ENCODE results near the gene TTLL8.
A peak's percentile ranks its signal among the peaks of the same experiment; 100 is the strongest.

TTLL8 gene

DNA sequence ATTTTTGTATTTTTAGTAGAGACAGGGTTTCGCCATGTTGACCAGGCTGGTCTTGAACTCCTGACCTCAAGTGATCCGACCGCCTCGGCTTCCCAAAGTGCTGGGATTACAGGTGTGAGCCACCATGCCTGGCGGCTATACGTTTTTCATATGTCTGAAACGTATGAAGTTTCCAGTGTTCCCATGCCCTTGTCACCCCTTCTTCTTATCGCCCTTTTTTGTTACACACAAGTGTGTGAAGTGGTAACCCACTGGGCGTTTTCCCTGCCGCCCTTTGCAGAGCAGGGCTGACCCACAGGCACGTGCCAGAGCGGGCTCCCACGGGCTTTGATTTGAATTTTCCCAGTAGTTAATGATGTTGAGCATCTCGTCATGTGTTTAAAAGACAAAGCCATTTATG lies 80.5 kb downstream of the TTLL8 start:
- Histone ChIP-seq H3K36me3 (ENCODE audit: insufficient read depth, low read length) (no peaks in the 10 kb centered on the region), H3K4me3 (ENCODE audit: low read length) (no peak overlapping the region), H3K27me3 (ENCODE audit: control insufficient read depth, insufficient read depth, low read length) (peaks cover 1% of the 10 kb centered on the region), H3K9ac (ENCODE audit: low read depth, low read length) (no peak overlapping the region), H3K9me3 (replicated peaks; ENCODE audit: low read length) (peaks cover 5% of the 10 kb centered on the region), H3K4me1 (ENCODE audit: control insufficient read depth, insufficient read depth, low read length) (no peaks in the 10 kb centered on the region), H3K4me2 (ENCODE audit: low read length) (no peak overlapping the region)

DNA sequence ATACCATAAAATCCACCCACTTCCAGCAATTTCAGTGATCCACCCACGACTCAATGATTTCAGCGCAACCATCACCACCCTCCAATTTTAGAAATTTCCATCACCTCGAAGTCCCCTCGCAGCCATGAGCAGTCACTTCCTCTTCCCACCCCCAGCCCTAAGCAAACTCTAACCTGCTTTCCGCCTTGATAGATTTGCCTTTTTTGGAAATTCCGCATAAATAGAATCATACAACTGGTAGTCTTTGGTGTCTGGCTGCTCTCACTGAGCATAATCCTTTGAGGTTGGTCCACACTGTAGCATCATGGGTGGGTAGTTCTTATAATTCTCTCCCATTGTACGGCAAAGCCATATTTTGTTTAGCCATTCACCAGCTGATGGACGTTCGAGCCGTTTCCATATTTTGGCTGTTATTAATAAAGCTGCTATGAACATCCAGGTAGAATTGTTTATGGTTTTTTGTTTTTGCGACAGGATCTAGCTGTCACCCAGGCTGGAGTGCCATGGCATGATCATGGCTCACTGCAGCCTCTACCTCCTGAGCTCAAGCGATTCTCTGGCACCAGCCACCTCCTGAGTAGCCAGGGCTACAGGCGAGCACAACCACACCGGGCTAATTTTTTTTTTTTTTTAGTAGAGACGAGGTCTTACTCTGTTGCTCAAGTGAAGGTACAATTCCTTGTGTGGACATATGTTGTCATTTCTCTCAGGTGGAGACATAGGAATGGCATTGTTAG lies 81.5 kb downstream of the TTLL8 start:
- Histone ChIP-seq H3K4me3 (ENCODE audit: low read length) (no peak overlapping the region), H3K36me3 (ENCODE audit: insufficient read depth, low read length) (no peaks in the 10 kb centered on the region)

DNA sequence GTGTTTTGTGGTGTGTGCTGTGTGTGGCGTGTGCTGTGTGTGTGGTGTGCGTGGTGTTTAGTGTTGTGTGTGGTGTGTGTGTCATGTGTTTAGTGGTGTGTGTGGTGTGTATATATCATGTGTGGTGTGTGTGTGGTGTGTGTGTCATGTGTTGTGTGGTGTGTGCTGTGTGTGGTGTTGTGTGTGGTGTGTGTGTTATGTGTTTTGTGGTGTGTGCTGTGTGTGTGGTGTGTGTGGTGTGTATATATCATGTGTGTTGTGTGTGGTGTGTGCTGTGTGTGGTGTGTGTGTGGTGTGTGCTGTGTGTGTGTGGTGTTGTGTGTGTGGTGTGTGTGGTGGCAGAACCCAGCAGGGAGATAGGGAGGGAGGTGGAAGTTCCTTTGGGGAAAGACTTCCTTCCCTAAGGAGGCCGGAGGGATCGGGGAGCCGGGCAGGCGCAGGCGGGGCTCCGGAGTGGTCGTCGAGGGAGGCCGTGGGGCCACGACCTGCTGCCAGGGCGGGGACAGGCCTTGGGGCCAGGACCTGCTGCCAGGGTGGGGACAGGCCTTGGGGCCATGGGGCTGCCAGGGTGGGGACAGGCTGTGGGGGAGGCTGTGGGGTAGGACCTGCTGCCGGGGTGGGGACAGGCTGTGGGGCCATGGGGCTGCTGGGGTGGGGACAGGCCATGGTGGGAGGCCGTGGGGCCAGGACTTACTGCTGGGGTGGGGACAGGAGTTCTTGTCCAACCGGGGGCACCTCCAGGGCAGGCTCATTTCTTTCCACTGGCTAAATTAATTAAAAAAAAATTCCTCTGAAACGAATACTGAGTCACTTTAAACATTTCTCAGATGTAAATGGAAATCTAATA lies 82.3 kb downstream of the TTLL8 start:
- Histone ChIP-seq H3K4me3 (ENCODE audit: low read length) (no peak overlapping the region), H3K27me3 (ENCODE audit: control insufficient read depth, insufficient read depth, low read length) (no peaks in the 10 kb centered on the region), H3K9ac (ENCODE audit: low read depth, low read length) (no peak overlapping the region), H3K36me3 (ENCODE audit: insufficient read depth, low read length) (no peaks in the 10 kb centered on the region), H3K4me2 (ENCODE audit: low read length) (no peak overlapping the region), H3K4me1 (ENCODE audit: control insufficient read depth, insufficient read depth, low read length) (peaks cover 10% of the 10 kb centered on the region), H3K9me3 (replicated peaks; ENCODE audit: low read length) (peaks cover 5% of the 10 kb centered on the region)

More for the DNA sequence above, 81.5 kb downstream of the TTLL8 start:
- H3K9ac ChIP-seq (ENCODE audit: low read depth, low read length): no peak overlapping the region
- H3K4me1 ChIP-seq (ENCODE audit: control insufficient read depth, insufficient read depth, low read length): peaks cover 2% of the 10 kb centered on the region
- no peaks in the 10 kb centered on the region for H3K27me3 ChIP-seq (ENCODE audit: control insufficient read depth, insufficient read depth, low read length)
- no peak overlapping the region for H3K4me2 ChIP-seq (ENCODE audit: low read length)
- peaks cover 5% of the 10 kb centered on the region for H3K9me3 ChIP-seq (replicated peaks; ENCODE audit: low read length)

DNA sequence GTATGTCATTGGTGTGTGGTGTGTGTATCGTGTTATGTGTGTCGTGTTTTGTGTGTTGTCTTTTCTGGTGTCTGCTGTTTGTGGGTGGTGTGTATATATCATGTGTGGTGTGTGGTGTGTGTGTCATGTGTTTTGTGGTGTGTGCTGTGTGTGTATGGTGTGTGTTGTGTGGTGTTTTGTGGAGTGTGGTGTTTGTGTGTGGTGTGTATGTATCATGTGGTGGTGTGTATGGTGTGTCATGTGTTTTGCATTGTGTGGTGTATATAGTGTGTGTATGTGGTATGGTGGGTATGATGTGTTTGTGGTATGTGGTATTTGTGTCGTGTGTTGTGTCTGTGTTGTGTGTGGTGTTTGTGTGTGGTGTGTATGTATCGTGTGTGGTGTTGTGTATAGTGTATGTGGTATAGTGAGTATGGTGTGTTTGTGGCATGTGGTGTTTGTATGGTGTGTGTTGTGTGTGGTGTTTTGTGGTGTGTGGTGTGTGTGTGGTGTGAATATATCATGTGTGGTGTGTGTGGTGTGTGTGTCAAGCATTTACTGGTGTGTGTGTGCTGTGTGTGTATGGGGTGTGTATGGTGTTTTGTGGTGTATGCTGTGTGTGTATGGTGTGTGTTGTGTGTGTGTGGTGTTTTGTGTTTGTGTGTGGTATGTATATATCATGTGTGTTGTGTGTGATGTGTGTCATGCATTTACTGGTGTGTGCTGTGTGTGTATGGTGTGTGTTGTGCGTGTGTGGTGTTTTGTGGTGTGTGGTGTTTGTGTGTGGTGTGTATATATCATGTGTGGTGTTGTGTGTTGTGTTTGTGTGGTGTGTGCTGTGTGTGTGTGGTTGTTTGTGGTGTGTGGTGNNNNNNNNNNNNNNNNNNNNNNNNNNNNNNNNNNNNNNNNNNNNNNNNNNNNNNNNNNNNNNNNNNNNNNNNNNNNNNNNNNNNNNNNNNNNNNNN lies 84.8 kb downstream of the TTLL8 start:
- no peak overlapping the region for H3K4me3 ChIP-seq (ENCODE audit: low read length)
- H3K36me3 ChIP-seq (ENCODE audit: insufficient read depth, low read length): no peaks in the 10 kb centered on the region
- H3K27me3 ChIP-seq (ENCODE audit: control insufficient read depth, insufficient read depth, low read length): no peaks in the 10 kb centered on the region
- H3K9me3 ChIP-seq (replicated peaks; ENCODE audit: low read length): no peaks in the 10 kb centered on the region
- H3K9ac ChIP-seq (ENCODE audit: low read depth, low read length): no peak overlapping the region
- H3K4me1 ChIP-seq (ENCODE audit: control insufficient read depth, insufficient read depth, low read length): peaks cover 20% of the 10 kb centered on the region
- H3K4me2 ChIP-seq (ENCODE audit: low read length): no peak overlapping the region

DNA sequence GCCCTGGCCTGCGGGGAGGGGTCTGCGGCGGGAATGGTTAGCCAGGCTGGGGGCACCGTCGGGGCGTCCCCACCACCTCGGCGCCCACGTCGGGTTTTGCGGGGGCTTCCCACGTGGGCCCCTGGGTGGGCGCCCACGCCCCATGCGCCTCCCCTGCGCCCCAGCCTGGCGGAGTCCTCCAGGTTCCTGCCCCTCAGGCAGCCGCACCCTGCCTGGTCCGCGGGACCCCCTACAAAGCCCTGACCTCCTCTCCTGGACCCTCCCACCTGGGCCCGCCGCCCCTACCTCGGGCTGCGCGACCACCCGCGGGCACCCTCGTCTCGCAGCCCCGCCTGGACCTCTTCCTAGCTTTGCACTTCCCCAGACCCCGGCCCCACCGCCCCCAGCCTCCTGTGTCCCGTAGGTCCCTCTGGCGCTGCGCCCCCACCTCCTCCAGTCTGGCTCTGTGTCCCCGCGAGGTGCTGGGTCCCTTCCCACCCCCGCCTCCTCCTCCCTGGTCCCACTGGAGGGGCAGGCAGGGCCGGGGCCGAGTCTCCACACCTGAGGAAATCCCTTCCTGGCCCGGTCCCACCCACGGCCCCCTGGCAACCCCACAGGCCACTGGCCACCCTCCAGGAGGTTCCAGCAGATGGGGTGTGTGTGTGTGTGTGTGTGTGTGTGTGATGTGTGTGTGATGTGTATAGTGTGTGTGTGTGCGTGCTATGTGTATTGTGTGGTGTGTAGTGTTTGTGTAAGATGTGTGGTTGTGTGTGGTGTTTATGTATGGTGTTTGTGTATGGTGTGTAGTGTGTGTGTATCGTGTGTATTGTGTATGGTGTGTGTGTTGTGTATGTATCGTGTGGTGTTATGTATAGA lies 85.7 kb downstream of the TTLL8 start:
- Histone ChIP-seq H3K4me2 (ENCODE audit: low read length) (no peak overlapping the region), H3K9me3 (replicated peaks; ENCODE audit: low read length) (no peaks in the 10 kb centered on the region), H3K4me3 (ENCODE audit: low read length) (no peak overlapping the region), H3K9ac (ENCODE audit: low read depth, low read length) (no peak overlapping the region), H3K4me1 (ENCODE audit: control insufficient read depth, insufficient read depth, low read length) (peaks cover 28% of the 10 kb centered on the region), H3K36me3 (ENCODE audit: insufficient read depth, low read length) (no peaks in the 10 kb centered on the region), H3K27me3 (ENCODE audit: control insufficient read depth, insufficient read depth, low read length) (no peaks in the 10 kb centered on the region)

DNA sequence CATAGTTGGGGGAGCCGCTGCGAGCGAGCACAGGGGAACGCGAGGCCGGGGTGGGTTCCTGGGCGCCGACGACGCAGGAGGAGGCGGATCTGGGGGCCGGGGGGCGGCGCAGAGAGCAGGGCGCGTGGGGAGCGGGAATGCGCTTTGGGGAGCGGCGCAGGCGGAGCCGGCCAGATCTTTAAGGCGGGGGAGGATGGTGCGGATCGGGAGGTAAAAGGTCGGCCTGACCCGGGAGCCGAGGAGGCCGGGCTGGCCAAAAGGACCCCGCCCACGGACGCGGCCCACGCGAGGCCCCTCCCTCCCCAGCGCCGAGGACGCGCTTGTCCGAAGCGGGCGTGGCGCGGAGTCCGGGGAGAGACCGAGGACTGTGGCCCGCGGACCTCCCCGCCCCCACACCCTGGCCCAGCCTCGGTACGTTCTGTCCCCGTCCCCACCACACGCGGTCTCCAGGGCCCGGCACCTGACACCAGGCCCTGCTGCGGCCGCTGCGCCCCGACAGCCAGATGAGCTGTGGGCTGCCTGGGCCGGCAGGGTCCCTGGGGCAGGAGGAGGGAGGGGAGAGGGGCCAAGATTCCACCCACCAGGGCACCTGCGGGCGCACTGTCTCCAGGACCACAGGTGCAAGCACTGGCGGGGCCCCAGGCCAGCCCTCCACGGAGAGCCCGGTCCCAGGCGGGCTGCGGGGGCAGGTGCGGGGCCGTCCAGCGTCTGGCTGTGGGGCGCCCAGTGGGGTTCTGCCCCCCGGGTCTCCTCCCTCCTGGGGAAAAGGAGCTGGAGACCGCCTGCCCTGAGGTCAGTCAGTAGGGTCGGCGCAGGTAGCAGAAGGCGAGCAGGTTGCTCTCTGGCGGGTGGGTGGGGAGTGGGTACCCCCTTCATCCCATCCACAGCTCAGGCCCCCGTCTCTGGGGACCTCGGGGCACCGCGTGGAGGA lies 86.6 kb downstream of the TTLL8 start:
- H3K4me1 ChIP-seq (ENCODE audit: control insufficient read depth, insufficient read depth, low read length): peaks cover 37% of the 10 kb centered on the region
- peak overlapping the region; percentile 86 for H3K4me2 ChIP-seq (ENCODE audit: low read length)
- no peaks in the 10 kb centered on the region for H3K9me3 ChIP-seq (replicated peaks; ENCODE audit: low read length)
- H3K36me3 ChIP-seq (ENCODE audit: insufficient read depth, low read length): no peaks in the 10 kb centered on the region
- H3K27me3 ChIP-seq (ENCODE audit: control insufficient read depth, insufficient read depth, low read length): no peaks in the 10 kb centered on the region
- H3K9ac ChIP-seq (ENCODE audit: low read depth, low read length): peak overlapping the region; percentile 74
- peak overlapping the region; percentile 64 for H3K4me3 ChIP-seq (ENCODE audit: low read length)

DNA sequence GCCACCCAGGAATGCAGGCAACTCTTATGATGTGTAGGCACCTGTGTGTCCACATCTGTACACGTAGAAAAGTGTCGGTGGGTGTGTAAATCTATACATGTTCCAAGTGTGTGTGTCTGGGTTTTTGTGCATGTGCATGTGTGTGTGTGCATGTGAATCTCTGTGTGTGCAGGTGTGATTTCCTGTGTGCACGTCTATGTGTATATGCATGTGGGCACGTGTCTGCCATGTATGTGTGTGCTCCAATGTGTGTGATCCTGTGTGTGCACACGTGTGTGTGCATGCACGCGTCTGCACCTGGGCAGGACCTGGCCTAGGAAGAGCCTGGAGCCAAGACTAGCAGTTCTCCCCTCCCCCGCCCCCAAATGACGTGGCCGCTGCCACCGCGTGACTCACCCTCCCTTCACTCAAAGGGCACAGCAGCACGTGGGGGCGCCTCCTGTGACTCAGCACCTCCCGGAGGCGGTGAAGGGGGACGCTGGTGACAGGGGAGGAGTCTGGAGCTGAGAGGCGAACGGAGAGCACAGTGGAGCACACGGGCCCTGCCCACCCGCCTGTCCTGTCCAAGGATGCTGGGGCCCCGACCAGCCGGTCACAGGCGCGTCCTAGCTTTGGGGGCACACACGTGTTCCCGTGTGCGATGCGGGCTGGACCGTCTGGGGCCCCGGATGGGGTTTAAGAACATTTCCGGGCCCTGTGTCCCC lies 87.4 kb downstream of the TTLL8 start:
- H3K4me1 ChIP-seq (ENCODE audit: control insufficient read depth, insufficient read depth, low read length): peaks cover 39% of the 10 kb centered on the region

DNA sequence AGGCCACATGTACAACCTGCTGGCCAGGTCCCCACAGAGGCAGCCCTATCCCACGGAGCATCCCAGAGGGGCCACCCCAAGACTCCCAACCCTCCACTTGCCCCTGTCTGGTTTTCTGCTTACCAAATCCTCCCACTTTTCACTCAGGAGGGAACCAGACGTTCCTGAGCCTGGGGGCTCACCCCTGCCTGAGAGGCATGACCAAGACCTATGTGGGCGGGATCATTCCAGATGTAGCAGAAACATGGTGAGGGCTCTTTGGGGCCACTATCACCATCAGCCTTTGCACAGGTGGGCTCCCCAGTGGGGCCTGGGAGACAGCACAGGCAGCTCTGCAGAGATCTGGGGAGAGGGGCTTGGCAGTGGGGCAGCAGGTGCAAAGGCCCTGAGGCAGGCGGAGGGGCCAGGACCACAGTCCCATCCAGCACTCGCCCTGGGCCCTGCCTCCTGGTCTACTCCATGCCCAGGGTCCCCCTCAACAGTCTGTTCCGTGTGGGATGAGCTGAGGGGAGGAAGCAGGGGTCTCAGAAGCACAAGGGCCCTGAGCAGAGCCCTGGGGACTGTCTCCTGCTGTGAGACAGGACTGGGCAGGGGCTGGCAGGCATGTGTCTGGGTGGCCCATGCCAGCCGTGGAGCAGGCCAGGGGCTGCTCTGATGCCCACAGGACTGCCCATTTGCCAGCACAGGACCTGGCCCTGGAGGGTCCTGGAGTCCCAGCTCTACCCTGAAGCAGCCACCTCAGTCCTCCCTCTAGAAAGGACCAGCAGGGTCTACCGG lies 88.2 kb downstream of the TTLL8 start:
- no peak overlapping the region for H3K9ac ChIP-seq (ENCODE audit: low read depth, low read length)
- H3K4me2 ChIP-seq (ENCODE audit: low read length): peak overlapping the region; percentile 86
- H3K27me3 ChIP-seq (ENCODE audit: control insufficient read depth, insufficient read depth, low read length): no peaks in the 10 kb centered on the region
- H3K4me1 ChIP-seq (ENCODE audit: control insufficient read depth, insufficient read depth, low read length): peaks cover 39% of the 10 kb centered on the region
- H3K4me3 ChIP-seq (ENCODE audit: low read length): no peak overlapping the region
- H3K9me3 ChIP-seq (replicated peaks; ENCODE audit: low read length): no peaks in the 10 kb centered on the region
- no peaks in the 10 kb centered on the region for H3K36me3 ChIP-seq (ENCODE audit: insufficient read depth, low read length)

More for the DNA sequence above, 87.4 kb downstream of the TTLL8 start:
- Histone ChIP-seq H3K4me3 (ENCODE audit: low read length) (peak overlapping the region; percentile 64), H3K4me2 (ENCODE audit: low read length) (peak overlapping the region; percentile 86), H3K27me3 (ENCODE audit: control insufficient read depth, insufficient read depth, low read length) (no peaks in the 10 kb centered on the region), H3K9ac (ENCODE audit: low read depth, low read length) (peak overlapping the region; percentile 74), H3K36me3 (ENCODE audit: insufficient read depth, low read length) (no peaks in the 10 kb centered on the region), H3K9me3 (replicated peaks; ENCODE audit: low read length) (no peaks in the 10 kb centered on the region)

Measured in skeletal muscle satellite cell (primary cell).